Activated naive CD8-positive, alpha-beta T cell (primary cell): ENCODE data around the gene SYDE1.

Experiments used
- H3K27ac Mint-ChIP-seq: one replicate; pipeline ENCODE4 v1.8.0; 2021; ENCODE audit warnings: mixed read lengths
- H3K27me3 Mint-ChIP-seq: one replicate; pipeline ENCODE4 v1.8.0; 2021; ENCODE audit warnings: mixed read lengths
- H3K36me3 Mint-ChIP-seq: one replicate; pipeline ENCODE4 v1.8.0; 2021; ENCODE audit warnings: mixed read lengths
- H3K4me1 Mint-ChIP-seq: one replicate; pipeline ENCODE4 v1.8.0; 2021; ENCODE audit warnings: low read depth, mixed read lengths
- H3K4me3 Mint-ChIP-seq: one replicate; pipeline ENCODE4 v1.8.0; 2021; ENCODE audit warnings: mild to moderate bottlenecking, mixed read lengths
- H3K9me3 Mint-ChIP-seq: one replicate; pipeline ENCODE4 v1.8.0; 2021; ENCODE audit warnings: low read depth, mixed read lengths

SYDE1 gene

GRCh38 chr19:15129856-15130585 lies 22.8 kb downstream of the SYDE1 start:
- no peaks in the 10 kb centered on the region for H3K27me3 Mint-ChIP-seq
- peaks cover 20% of the 10 kb centered on the region for H3K4me1 Mint-ChIP-seq
- H3K9me3 Mint-ChIP-seq: no peaks in the 10 kb centered on the region
- H3K27ac Mint-ChIP-seq: peak overlapping the region; percentile 28
- H3K36me3 Mint-ChIP-seq: no peaks in the 10 kb centered on the region
- H3K4me3 Mint-ChIP-seq: peak overlapping the region; percentile 36

DNA sequence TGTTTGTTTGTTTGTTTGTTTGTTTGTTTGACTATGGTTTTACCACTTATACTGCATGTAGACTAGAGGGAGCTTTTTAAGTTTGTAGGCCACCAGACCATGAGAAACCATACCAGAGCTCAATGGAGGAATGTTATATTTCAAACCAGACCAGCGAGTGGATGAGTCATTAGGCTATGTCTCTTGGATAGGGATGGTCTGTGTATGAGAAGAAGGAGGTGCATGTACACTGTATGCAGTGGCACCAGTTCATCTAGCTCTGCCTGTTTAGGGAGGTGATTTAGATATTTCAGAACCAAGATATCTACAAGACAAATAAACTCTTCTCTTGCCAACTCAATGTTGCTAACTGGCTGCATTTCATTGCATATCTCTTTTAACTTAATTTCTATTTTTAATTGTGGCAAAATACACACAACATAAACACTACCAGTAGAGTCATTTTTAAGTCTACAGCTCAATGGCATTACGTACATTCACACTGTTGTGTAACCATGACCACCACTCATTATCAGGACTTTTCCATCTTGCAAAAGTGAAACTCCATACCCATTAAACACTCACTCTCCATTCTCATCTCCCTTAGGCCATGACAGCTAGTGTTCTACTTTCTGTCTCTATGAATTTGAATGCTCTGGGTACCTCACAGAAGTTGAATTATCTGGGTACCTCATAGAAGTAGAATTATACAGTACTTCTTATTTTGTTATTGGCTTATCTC lies 29.2 kb downstream of the SYDE1 start:
- H3K4me1 Mint-ChIP-seq: no peaks in the 10 kb centered on the region
- peaks cover 3% of the 10 kb centered on the region for H3K36me3 Mint-ChIP-seq

GRCh38 chr19:15137777-15138176 lies 30.6 kb downstream of the SYDE1 start:
- H3K9me3 Mint-ChIP-seq: peaks cover 3% of the 10 kb centered on the region
- H3K27me3 Mint-ChIP-seq: no peaks in the 10 kb centered on the region
- no peak overlapping the region for H3K4me3 Mint-ChIP-seq
- no peaks in the 10 kb centered on the region for H3K4me1 Mint-ChIP-seq
- H3K36me3 Mint-ChIP-seq: peaks cover 3% of the 10 kb centered on the region
- H3K27ac Mint-ChIP-seq: no peak overlapping the region

More for the DNA sequence above, 29.2 kb downstream of the SYDE1 start:
- Mint-ChIP-seq H3K9me3 (peaks cover 3% of the 10 kb centered on the region), H3K4me3 (no peak overlapping the region), H3K27me3 (no peaks in the 10 kb centered on the region), H3K27ac (no peak overlapping the region)

DNA sequence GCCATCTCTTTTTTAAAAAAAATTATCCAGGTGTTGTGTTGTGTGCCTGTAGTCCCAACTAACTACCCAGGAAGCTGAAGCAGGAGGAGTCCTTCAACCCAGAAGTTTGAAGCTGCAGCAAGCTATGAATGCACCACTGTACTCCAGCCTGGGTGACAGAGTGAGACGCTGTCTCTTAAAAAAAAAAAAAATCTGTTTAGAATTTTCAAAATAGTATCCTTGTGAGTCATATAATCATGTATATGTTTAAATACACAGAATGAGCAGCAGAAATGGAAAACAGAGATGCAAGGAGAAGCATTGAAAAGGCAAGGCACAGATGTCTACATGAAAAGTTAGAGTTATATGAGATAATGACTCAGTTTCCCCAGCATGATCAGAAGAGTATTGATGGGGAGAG lies 31.2 kb downstream of the SYDE1 start:
- H3K4me3 Mint-ChIP-seq: no peak overlapping the region
- H3K27ac Mint-ChIP-seq: no peak overlapping the region
- H3K36me3 Mint-ChIP-seq: peaks cover 3% of the 10 kb centered on the region
- H3K9me3 Mint-ChIP-seq: peaks cover 3% of the 10 kb centered on the region
- no peaks in the 10 kb centered on the region for H3K4me1 Mint-ChIP-seq
- H3K27me3 Mint-ChIP-seq: no peaks in the 10 kb centered on the region

- no peaks in the 10 kb centered on the region for H3K27me3 Mint-ChIP-seq
- H3K27ac Mint-ChIP-seq: no peak overlapping the region
- no peak overlapping the region for H3K4me3 Mint-ChIP-seq
- no peaks in the 10 kb centered on the region for H3K4me1 Mint-ChIP-seq
- peaks cover 3% of the 10 kb centered on the region for H3K36me3 Mint-ChIP-seq
- H3K9me3 Mint-ChIP-seq: peaks cover 3% of the 10 kb centered on the region
Measured at GRCh38 chr19:15141143-15141542, 33.9 kb downstream of the SYDE1 start.

- no peak overlapping the region for H3K27ac Mint-ChIP-seq
- H3K4me1 Mint-ChIP-seq: peaks cover under 1% of the 10 kb centered on the region
- peaks cover 3% of the 10 kb centered on the region for H3K36me3 Mint-ChIP-seq
- no peaks in the 10 kb centered on the region for H3K27me3 Mint-ChIP-seq
- H3K4me3 Mint-ChIP-seq: no peak overlapping the region
- H3K9me3 Mint-ChIP-seq: peaks cover 3% of the 10 kb centered on the region
Measured at GRCh38 chr19:15142313-15142712, 35.1 kb downstream of the SYDE1 start.

DNA sequence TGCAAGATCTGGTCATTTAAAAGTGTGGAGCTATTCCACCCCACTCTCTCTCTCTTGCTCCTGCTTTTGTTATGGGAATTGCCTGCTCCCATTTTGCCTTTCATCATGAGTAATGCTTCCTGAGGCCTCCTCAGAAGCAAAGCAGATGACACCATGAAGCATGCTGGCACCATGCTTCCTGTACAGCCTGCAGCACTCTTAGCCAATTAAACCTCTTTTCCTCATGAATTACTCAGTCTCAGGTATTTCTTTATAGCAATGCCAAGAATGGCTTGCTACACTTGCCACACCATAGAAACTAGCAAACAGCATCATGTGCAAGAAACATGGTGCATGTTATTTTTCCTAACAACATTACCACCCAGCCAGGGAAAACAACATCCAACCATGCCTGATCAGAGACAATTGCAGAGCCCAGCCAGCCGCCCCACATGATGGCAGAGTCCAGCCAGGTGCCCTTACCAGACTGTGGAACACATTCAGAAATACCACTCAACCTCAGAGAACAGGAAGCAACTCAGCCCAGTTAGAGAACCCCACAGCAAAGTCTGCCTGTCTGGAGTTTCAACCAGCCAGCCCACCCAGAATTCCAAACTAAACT lies 36.9 kb downstream of the SYDE1 start:
- Mint-ChIP-seq H3K27ac (no peak overlapping the region), H3K36me3 (peaks cover 3% of the 10 kb centered on the region), H3K4me1 (peaks cover 5% of the 10 kb centered on the region), H3K4me3 (no peak overlapping the region), H3K9me3 (peaks cover 3% of the 10 kb centered on the region), H3K27me3 (no peaks in the 10 kb centered on the region)

GRCh38 chr19:15147090-15147489 lies 39.9 kb downstream of the SYDE1 start:
- Mint-ChIP-seq H3K4me1 (peaks cover 8% of the 10 kb centered on the region), H3K27ac (no peak overlapping the region), H3K36me3 (no peaks in the 10 kb centered on the region), H3K9me3 (no peaks in the 10 kb centered on the region), H3K27me3 (peaks cover 2% of the 10 kb centered on the region), H3K4me3 (no peak overlapping the region)

DNA sequence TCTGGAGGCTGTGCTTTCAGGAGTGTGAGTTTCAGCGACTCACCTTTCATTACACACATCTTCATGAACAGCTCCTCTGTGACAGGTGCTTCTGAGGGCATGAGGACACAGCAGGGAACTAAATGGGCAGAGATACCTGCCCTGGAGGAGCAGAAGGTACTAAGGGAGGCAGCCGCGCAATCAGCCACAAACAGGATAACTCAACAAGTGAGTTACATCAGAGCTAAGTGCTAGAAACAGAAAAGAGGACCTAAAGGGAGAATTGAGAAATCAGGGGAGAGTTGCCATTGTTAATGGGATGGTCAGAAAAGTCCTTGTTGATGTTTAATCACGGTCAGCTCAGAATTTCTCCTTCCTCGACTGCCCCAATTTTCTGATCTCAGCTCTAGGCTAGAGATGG lies 42.5 kb downstream of the SYDE1 start:
- Mint-ChIP-seq H3K27ac (no peak overlapping the region), H3K4me1 (peaks cover 8% of the 10 kb centered on the region), H3K9me3 (no peaks in the 10 kb centered on the region), H3K27me3 (peaks cover 3% of the 10 kb centered on the region), H3K4me3 (no peak overlapping the region), H3K36me3 (no peaks in the 10 kb centered on the region)

DNA sequence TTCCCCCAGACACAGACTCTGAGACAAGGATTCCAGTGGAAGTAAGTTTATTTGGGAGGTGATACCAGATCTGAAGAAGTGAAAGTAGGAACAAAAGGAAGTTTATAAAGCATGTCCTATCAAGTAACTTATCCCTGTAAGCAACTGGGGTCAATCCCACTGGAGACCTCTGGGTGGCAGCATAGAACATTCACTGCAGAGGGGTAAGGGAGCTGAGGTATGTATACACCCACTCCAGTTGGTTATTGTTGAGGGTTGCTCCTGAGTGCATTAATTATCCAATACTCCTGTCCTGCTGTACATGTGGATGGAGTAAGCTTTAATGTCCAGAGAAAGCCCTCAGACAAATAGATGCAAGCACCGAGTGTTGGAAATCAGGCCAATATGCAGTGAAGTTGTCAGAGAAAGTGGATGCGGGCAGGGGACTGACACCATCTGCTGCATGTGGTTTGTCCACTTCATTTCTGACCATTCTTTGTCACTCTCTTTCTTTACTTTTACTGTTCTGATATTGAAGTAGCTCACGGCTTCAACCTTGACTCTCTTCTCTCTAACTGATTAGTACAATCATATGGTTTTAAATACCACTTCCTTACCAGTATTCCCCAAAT lies 46.9 kb downstream of the SYDE1 start:
- Mint-ChIP-seq H3K4me3 (no peak overlapping the region), H3K4me1 (peaks cover 2% of the 10 kb centered on the region), H3K9me3 (no peaks in the 10 kb centered on the region), H3K27ac (no peak overlapping the region), H3K36me3 (no peaks in the 10 kb centered on the region), H3K27me3 (peaks cover 3% of the 10 kb centered on the region)

GRCh38 chr19:15155296-15155695 lies 48.1 kb downstream of the SYDE1 start:
- Mint-ChIP-seq H3K9me3 (no peaks in the 10 kb centered on the region), H3K4me1 (peaks cover 2% of the 10 kb centered on the region), H3K27ac (no peak overlapping the region), H3K27me3 (peaks cover 3% of the 10 kb centered on the region), H3K4me3 (no peak overlapping the region), H3K36me3 (no peaks in the 10 kb centered on the region)

DNA sequence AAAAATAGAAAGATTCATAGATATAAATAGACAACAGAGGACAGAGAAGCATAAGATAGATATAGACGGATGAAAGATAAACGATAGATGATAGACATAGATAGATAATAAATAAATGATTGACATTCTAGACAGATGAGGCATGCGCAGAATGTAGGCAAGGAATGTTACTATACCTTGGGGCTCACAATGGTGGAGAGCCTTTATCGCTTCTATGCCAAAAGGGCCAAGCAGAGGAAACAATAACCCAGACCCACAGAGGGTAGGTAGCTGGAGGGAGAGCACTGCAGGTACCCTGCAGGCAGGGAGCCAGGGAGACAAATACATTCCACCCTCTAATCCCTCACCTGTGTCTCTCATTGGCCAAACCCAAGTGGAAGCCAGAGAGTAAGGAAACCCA lies 49.2 kb downstream of the SYDE1 start:
- Mint-ChIP-seq H3K27me3 (peaks cover 2% of the 10 kb centered on the region), H3K4me3 (no peak overlapping the region), H3K36me3 (no peaks in the 10 kb centered on the region), H3K4me1 (no peaks in the 10 kb centered on the region), H3K9me3 (no peaks in the 10 kb centered on the region), H3K27ac (no peak overlapping the region)

DNA sequence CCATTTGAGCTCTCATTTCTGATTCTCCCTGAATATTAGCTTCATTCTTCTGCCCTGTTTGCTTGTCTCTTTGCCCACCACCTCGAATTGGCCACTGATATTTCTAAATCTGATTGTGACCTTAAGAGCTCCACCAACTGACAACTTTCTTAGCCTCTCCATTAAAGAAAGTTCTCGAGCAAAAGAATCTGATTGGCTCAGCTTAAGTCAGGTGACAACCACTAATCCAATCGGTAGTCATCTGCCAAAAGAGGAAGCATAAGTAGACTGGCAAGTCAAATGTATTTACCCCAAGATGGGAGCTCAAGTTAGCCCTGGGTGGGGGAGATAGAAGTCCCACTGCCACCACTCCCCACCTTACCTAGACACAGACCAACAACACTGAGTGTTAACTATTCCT lies 52.0 kb downstream of the SYDE1 start:
- H3K36me3 Mint-ChIP-seq: no peaks in the 10 kb centered on the region
- peaks cover 2% of the 10 kb centered on the region for H3K27me3 Mint-ChIP-seq
- H3K9me3 Mint-ChIP-seq: no peaks in the 10 kb centered on the region
- H3K27ac Mint-ChIP-seq: no peak overlapping the region
- no peaks in the 10 kb centered on the region for H3K4me1 Mint-ChIP-seq
- H3K4me3 Mint-ChIP-seq: no peak overlapping the region

DNA sequence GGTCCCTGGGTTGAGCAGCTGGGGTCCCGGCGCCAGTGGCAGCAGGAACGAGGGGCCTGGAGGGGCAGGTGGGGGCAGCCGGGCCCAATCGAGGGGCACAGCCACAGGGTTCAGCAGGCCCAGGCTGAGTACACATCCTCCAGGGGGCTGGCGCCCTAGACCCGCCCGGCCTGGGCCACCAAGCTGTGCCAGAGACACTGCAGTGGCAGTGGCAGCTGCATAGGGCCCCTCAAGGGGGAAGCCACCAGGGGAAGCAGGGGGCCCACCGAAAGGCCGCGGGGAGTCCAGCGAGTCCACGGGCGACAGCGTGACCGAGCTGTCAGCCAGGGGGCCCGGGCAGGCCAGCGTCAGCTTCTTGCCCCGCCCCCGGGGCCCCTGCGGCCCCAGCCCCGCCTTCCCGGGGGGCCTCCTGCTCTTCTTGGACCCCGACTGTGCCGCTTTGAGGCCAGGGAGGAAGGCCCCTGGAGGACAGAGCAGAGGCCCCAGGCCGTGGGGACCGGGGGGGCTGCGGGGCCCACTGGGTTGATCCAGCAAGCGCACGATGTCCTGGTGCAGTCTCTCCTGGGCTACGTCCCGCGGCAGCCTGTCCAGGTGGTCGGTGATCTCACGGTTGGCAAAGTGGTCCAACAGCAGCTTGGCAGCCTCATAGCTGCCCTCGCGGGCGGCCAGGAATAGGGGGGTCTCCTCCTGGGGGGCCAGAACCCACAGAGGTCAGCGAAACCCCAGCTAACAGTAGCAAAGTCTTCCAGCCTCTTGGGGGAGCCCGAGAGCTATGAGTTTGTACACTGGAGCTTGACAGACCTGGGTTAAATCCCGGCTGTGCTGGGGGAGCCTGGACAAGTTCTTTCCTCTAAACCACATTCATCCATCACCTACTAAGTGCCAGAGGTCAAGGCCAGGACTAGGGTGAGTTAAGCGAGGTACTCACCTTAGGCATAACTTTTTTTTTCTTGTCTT lies 54.1 kb downstream of the SYDE1 start:
- Mint-ChIP-seq H3K36me3 (no peaks in the 10 kb centered on the region), H3K4me1 (no peaks in the 10 kb centered on the region), H3K9me3 (no peaks in the 10 kb centered on the region), H3K27me3 (no peaks in the 10 kb centered on the region), H3K27ac (no peak overlapping the region), H3K4me3 (no peak overlapping the region)
